GM18526 (cell line): ENCODE data around the gene TPD52L1.

Source experiments
- POLR2A ChIP-seq: IDR thresholded peaks from 3 replicates; pipeline ENCODE4 v1.6.1; 2011; ENCODE audit not compliant: insufficient read length; ENCODE audit errors: extremely low read depth

TPD52L1 gene

DNA sequence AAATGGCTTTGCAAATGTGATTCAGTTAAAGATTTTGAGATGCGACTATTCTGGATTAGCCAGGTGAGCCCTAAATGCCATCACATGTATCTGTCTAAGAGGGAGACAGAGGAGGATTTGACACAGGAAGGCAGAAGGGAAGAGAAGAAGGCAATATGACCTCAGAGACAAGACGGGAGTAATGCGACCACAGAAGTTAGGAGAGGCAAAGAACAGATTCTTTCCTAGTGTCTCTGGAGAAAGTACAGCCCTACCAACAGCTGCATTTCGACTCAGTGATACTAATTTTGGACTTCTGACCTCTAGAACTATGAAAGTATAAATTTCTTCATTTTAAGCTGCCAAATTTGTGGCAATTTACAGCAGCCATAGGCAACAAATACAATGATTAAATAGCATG lies 24.2 kb upstream of the TPD52L1 start:
- TF ChIP-seq POLR2A, result no peak

DNA sequence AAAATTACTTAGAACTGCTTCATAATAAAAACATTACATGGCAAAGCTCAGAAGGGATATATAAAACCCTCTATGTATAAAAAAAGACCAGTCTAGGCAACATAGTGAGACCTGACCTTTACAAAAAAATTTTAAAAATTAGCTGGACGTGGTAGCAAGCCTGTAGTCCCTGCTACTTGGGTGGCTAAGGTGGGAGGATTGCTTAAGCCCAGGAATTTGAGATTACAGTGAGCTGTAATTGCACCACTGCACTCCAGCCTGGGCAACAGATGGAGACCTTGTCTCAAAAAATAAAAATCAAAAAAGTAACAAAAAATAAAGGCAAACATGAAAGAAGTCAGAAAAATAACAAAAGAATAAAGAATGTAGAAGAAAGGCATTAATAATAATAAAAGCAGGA lies 21.5 kb upstream of the TPD52L1 start:
- TF ChIP-seq POLR2A, result no peak

DNA sequence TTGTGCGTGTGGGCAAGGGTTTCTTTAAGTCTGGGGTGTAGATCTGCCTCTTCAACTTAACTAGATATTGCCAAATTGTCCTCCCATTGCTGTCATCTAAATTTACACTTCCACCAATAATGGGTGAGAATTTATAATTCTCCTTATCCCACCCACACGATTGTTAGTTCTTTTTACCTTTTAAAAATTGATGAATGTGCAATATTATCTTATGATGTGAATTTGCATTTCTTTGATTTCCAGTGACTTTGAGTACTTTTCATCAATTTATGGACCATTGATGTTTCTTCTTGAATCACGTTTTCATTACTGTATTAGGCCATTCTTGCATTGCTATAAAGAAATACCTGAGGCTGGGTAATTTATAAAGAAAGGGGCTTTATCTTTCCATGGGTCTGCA lies 17.2 kb upstream of the TPD52L1 start:
- no peak for TF ChIP-seq POLR2A

DNA sequence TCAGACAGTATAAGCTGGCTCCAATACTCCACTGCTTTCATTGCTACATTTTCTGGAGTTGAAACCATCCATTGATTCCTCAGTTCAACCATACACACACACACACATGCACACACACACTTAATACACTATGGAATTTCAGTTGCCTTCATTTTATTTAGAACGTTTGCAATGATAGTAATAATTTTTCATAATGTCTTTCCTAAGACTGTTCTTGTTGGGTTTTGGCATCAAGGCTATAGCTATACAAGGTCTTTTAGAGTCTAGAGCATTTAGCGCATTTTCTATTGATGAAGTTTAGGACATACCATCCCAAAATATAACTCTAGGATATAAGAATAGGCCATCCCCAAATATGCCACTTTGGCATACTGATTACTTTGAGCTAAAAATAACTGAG lies 15.5 kb upstream of the TPD52L1 start:
- no peak for TF ChIP-seq POLR2A

DNA sequence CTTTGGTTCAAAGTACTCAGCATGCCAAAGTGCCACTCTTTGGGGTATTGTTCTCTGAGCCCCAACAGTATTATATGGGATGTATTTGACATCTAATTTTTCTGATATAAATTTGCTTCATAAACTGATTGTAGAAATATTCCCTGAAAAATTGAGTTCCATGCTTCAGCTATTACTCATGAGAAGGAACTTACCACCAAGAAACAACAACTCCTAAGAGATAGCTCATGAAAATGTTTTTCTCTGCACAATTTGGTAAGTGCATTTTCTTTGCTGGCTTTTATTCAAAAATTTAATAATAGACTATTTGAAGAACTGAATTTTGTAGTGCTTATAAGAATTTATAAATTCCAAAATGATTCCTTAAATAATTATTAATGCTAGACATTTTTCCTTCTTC lies 12.8 kb upstream of the TPD52L1 start:
- no peak for TF ChIP-seq POLR2A

DNA sequence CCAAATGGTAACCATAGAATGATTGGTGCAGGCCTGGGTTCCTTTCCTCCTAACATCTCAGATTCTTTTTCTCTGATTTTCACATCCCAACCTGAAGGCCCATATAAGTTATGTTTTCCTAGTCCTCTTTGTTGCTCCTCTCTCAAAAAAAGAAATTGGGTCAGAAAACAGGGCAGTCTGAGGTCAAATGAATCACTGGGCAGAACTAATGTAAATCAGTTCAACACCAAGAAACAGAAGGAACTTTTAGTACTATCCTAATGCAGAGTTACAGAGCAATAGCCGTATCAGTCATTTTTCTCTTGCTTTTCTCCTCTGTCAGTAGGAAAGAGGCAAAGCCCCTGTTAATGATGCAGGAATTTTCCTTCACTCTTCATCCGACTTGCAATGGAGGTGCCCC lies 11.0 kb upstream of the TPD52L1 start:
- TF ChIP-seq POLR2A, result no peak

DNA sequence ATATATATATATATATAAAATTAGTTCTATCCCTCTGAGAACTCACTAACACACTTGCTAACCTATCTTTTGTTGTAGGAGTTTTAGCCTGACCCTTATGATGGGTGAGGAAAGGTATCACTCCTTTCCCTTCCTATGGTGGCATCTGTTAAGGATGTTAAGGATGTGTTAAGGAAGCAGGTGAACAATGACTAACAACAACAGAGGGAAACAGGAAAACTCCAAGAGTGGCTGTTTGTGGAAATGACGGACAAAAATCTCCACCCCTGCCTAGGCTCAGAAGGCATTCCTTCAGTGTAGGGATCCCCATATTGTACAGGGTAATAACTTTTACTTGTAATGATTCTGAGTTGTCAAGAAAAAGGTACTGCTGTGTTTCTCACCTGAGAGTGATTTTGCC lies 8.8 kb upstream of the TPD52L1 start:
- TF ChIP-seq POLR2A, result no peak

DNA sequence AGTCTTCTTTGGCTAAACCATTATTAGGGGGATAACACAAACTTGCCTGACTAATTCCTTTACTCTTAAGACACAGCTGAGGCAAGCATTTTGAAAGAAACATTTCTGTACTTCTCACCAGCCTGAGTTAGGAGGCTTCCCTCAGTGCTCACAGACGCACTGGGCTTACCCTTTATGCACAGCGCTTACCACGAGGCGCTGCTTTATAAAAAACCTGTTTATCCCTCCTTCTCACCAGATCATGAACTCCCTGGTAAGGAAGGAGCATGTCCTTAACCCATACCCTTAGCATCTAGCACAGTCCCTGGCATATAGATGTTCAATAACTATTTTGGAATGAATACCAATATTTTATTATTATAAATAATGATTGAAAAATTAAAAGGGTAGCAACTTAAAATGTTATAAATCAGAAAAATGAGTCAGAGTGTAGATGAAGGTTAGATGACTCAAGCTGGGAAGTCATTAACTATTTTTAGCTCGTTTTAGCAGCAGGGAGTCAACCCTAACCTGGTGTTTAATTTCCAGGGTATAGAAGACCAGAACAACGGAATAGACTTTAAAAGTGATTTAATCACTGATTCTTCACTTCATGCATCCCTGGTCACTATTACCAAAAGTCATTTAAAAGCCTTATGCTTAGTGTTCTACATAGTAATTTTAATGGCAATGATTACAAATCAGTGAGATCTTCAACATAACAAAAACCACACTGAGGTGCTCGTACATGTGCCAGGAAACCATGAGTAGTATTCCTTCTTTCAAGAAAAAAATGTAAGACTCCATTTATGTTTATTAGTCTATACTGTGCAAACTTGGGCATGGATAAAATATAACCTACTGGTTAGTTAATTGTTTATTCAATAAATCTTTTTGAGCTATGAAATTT lies 4.1 kb upstream of the TPD52L1 start:
- TF ChIP-seq POLR2A, result no peak

DNA sequence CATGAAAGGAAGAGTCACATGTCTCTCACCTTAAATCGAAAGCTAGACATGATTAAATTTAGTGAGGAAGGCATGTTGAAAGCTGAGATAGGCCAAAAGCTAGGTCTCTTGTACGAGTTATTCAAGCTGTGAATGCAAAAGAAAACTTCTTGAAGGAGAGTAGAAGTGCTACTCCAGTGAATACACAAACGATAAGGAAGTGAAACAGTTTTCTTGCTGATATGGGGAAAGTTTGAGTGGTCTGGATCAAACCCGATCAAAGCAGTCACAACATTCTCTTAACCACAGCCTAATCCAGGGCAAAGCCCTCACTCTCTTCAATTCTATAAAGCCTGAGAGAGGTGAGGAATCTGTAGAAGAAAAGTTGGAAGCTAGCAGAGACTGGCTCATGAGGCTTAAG lies 1.9 kb upstream of the TPD52L1 start:
- no peak for TF ChIP-seq POLR2A

DNA sequence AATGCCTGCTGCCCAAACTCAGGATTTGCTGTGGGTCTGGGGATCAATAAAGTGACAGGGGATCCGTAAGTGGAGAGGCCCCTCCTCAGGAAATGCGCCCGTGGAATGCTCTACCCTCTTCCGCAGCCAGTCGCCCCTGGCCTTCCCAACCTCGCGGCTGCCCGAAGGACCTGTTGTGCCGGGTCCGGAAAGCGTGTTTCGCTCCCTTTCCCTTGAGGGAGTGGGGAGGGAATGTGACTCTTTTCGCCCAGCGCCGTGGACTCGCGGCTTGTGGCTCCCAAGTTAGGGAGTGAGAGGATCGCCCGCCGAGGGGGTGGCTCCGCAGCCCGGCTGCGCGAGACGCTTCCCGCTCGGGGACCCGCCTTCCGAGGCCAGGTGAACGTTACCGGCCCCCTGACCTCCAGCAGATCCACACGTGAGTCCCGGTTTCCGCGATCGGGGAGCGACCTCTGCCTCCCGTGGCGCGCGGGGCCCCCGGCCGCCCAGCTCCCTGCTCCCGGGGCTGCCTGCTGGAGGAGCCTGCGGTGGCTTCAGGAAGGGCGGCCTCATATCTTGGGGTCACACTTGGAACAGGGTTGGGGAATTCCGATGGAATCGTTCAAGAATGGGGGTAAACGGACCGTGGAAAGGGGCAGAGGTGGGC lies 666 bp downstream of the TPD52L1 start:
- TF ChIP-seq POLR2A, result no peak

DNA sequence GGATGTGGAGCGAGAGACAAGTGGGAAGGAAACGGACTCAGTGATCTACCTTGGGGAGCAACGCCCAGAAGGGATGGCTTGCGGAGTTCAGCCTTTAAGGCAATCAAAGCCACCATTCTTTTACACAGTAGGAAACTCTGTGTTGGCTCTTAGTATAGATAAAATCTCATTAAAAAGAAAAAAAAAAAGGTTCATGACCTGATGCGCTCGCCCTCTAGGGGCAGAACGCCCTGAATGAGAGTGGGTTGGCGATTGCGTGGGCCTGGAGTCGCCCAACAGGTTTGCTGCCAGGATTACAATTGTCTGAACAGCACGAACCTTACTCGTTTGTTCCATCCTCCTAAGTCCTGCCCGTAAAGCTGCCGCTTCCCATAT lies 1.2 kb downstream of the TPD52L1 start:
- TF ChIP-seq POLR2A, result no peak

DNA sequence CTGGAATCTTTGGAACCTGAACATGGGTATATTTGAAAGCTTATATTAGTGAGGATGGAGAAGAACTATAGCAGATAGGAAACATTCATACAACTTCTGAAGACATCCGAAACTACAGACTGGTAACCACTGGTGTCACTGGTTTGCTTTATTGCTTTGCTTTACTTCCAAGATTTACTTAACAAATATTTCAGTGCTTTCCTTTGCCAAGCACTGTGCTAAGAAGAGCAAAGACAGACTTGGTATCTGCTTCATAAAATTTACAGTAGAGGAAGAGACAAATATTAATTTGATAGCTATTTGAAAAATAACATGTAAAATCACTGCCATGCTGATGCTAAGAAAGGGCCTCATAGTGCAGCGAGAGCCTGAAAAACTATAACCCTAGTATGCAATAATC lies 1.8 kb downstream of the TPD52L1 start:
- TF ChIP-seq POLR2A, result no peak

DNA sequence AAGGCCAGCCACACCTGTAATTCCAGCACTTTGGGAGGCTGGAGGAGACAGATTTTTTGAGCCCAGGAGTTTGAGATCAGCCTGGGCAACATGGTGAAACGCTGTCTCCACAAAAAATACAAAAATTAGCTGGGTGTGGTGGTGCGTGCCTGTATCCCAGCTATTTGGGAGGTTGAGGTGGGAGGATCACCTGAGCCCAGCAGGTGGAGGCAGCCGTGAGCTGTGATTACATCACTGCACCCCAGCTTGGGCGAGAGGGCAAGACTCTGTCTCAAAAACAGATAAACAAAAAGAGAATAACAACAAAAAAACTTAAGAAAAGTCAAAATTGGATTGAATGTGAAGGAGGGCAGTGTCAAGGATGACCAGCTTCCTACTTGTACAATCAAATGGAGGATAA lies 2.9 kb downstream of the TPD52L1 start:
- TF ChIP-seq POLR2A, result no peak

DNA sequence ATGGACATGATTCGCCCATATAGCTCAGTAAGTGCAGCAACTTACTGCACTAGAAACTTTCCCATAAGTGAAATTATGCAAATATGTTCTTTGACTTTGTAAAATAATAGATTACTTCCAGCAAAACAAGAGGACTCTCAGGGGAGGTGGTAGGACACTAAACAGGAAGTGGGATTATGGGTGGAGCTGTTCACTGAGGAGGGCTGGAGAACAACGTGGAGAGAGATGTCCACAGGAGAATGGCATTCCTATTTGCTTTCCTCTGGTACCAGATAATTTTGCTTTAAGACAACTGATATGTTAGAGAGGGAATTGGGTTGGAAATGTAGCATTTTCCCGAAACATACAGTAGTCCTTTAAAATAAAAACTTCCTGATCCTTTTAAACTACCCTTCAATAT lies 3.7 kb downstream of the TPD52L1 start:
- TF ChIP-seq POLR2A, result no peak

DNA sequence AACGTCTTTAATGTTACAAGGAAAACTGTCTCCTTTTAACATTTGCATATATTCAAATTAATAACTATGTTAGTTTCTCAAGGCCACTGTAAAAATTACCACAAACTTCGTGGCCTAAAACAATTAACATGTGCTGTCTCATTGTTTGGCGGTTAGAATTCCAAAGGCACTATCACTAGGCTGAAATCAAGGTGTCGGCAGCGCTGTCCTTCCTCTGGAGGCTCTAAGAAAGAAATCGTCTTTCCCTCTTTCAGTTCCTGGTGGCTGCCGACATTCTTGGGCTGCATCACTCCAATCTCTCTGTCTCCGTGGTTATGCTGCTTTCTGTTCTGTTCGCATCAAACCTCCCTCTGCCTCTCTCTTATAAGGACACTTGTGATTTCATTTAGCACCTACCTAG lies 4.2 kb downstream of the TPD52L1 start:
- no peak for TF ChIP-seq POLR2A

DNA sequence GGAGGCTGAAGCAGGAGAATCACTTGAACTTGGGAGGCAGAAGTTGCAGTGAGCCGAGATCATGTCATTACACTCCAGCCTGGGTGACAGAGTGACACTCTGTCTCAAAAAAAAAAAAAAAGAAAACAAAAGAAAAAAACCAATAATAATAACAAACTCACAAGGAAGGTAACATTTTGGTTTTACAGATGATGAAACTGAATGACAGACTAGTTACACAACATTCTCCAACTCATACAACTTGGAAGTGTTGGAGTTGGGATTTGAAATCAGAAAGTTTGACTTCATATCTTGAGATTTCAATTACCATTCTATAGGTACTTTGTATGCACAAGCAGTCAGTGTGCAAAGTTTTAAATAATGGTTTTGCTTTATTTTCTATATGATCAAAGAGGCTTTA lies 10.2 kb downstream of the TPD52L1 start:
- no peak for TF ChIP-seq POLR2A

DNA sequence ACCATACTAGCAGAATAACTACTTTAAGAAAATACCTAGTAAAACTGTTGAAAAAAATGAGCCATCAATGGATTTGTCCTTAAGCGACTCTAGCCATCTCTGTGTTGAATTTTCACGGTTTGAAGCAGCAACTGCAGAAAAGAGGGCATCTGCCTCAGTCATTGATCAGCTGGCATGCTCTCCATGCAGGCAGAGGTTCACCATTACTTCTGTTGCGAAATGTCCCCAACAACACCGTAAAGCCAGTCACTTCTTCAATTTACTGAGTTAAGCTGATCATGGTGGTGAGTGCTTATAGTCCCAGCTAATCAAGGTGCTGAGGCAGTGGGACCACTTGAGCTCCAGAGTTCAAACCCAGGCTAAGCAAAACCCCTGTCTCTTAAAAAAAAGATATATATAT lies 11.1 kb downstream of the TPD52L1 start:
- TF ChIP-seq POLR2A, result no peak
